H1 (cell line): ENCODE results near the gene IGSF9. TPM values are rescaled to one million over a fixed set of nuclear protein-coding genes. Genes with fewer than 3 reads are reported as not detected.

Source experiments
- polyA plus RNA-seq, 7 experiments: library from polyadenylated mRNA; depleted of rRNA in 3 of 7; stranded (reverse) in 5 of 7; unstranded in 2 of 7; fragments of >200 nt in 5 of 7; fragments of 200-250 nt in 2 of 7; gene quantifications; 1 replicate in 5 of 7; 2 replicates in 1 of 7; 4 replicates in 1 of 7; pipeline versions ENCODE4 v1.2.1 to v1.2.3, GENCODE V29; 2011 to 2013; ENCODE audit warnings: missing spikeins in 2 of 7, mixed read lengths in 2 of 7
- total RNA-seq: library from RNA; stranded (reverse); fragmentation: NEBNext Ultra II Directional; extraction: Animal tissue kit (Norgen Biotek cat#: 25700); gene quantifications from 2 replicates; pipeline ENCODE4 v1.2.1, GENCODE V29; 2021
- TF ChIP-seq, protein P1 (sequence below): IDR thresholded peaks from 2 replicates; pipeline ENCODE4 v1.6.1; 2012; ENCODE audit warnings: low read length, inconsistent platforms

The IGSF9 gene
- total and polyA plus RNA-seq, 2 of the 8 experiments (the other 6 are each of a cell fraction or from before 2014, with no cell fraction given), result 10.9 to 28.1 TPM

- TF ChIP-seq, protein P1, sequence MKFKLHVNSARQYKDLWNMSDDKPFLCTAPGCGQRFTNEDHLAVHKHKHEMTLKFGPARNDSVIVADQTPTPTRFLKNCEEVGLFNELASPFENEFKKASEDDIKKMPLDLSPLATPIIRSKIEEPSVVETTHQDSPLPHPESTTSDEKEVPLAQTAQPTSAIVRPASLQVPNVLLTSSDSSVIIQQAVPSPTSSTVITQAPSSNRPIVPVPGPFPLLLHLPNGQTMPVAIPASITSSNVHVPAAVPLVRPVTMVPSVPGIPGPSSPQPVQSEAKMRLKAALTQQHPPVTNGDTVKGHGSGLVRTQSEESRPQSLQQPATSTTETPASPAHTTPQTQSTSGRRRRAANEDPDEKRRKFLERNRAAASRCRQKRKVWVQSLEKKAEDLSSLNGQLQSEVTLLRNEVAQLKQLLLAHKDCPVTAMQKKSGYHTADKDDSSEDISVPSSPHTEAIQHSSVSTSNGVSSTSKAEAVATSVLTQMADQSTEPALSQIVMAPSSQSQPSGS, result no peak
These were observed 8.2 kb downstream of the IGSF9 start (continued) for GRCh38 chr1:159937054-159937750.
